Neural progenitor cell (in vitro differentiated cells): ENCODE results near the gene GCKR.

Source experiments
- CTCF ChIP-seq: fragments of 200-600 bp; sonication (generic); IDR thresholded peaks from 2 replicates; pipeline ENCODE4 v1.5.1; 2017; ENCODE audit warnings: antibody characterized with exemption, mild to moderate bottlenecking
- EZH2 ChIP-seq: fragments of 200-600 bp; sonication (generic); IDR thresholded peaks from 2 replicates; pipeline ENCODE4 v1.6.1; 2017; ENCODE audit warnings: antibody characterized with exemption, mild to moderate bottlenecking, moderate library complexity

DNA sequence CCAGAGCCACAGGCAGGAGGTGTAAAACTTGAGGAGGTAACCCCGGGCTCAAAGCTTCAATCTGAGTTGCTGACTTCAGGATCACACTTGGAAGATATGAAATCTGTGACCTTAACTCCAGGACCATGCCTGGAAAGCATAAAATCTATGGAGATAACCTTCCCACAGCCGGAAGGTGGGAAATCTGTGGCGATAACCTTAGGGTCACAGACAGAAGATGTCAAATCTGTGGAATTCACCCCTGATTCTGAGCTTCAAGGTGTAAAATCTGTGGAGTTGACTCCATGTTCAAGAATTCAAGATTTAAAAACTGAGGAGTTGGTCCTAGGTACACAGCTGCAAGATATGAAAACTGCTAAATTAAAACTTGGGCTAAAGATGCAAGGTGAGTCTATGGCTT lies 74.6 kb downstream of the GCKR start:
- TF ChIP-seq CTCF (no peak), EZH2 (no peak)
